GM12878 (cell line): ENCODE measurements around the gene ZDHHC19. TPM values are rescaled to one million over a fixed set of nuclear protein-coding genes. Genes with fewer than 3 reads are reported as not detected.

Experiments
- ATAC-seq: fragments of 200-7000 bp; cut with Tn5 transposase; 3 replicates; pipeline ENCODE4 v1.9.1; 2020; ENCODE audit warnings: mild to moderate bottlenecking, moderate library complexity
- BruUV-seq: library from RNA; stranded (reverse); fragments of 400-500 nt; replicated peaks from 2 replicates; lab custom pipeline; 2021; lab: Mats Ljungman, UMichigan
- CTCF ChIA-PET: fragments of 300-600 bp; sonication (Branson Sonifier 250); formaldehyde crosslinking; extraction: SDS; loops from one replicate; lab custom pipeline; 2021; ENCODE audit warnings: inconsistent platforms; lab: Yijun Ruan, JAX
- POLR2A ChIA-PET: fragments of 350-600 bp; formaldehyde crosslinking; extraction: SDS; loops from one replicate; lab custom pipeline; 2021; ENCODE audit warnings: inconsistent platforms; lab: Charles Lee
- RAD21 ChIA-PET: fragments of 300-600 bp; sonication (Branson Sonifier 250); formaldehyde crosslinking; loops from one replicate; lab custom pipeline; 2023; ENCODE audit warnings: antibody characterized with exemption; ENCODE audit not compliant: unreplicated experiment; lab: Charles Lee
- SMC1A ChIA-PET: fragments of 300-600 bp; sonication (Branson Sonifier 250); formaldehyde crosslinking; loops from one replicate; lab custom pipeline; 2023; ENCODE audit not compliant: unreplicated experiment, uncharacterized antibody; lab: Charles Lee
- DNase-seq: peaks from one replicate; pipeline ENCODE4 v3.0.0-alpha.2; 2011; ENCODE audit warnings: low read depth, low spot score
- FAIRE-seq: peaks from 3 replicates; lab custom pipeline; 2011; peaks lifted over from hg19 to GRCh38; lab: Jason Lieb, UNC
- H2AFZ ChIP-seq: 2 replicates; pipeline ENCODE4 v1.6.0; 2011; ENCODE audit warnings: low read depth, low read length, control low read depth; ENCODE audit not compliant: control insufficient read depth
- H3K27ac ChIP-seq: 2 replicates; pipeline ENCODE4 v1.5.1; 2011; ENCODE audit warnings: control low read depth; ENCODE audit not compliant: control insufficient read depth, insufficient read depth
- H3K27me3 ChIP-seq, 2 experiments: replicated peaks in 1 of 2; 2 replicates each; pipeline versions ENCODE4 v1.6.0 to v1.6.1; 2011; ENCODE audit warnings: low read length in 1 of 2; ENCODE audit not compliant: control insufficient read depth in 2 of 2, insufficient read depth in 2 of 2
- H3K36me3 ChIP-seq, 2 experiments: 2 replicates each; pipeline ENCODE4 v1.5.1; 2011; ENCODE audit warnings: low read length in 1 of 2; ENCODE audit not compliant: control insufficient read depth in 2 of 2, insufficient read depth in 2 of 2
- H3K4me1 ChIP-seq: 2 replicates; pipeline ENCODE4 v1.6.1; 2011; ENCODE audit warnings: mild to moderate bottlenecking, low read length, moderate library complexity, mixed read lengths; ENCODE audit not compliant: control insufficient read depth, insufficient read depth
- H3K4me2 ChIP-seq: 2 replicates; pipeline ENCODE4 v1.6.0; 2011; ENCODE audit warnings: control low read depth; ENCODE audit not compliant: control insufficient read depth, insufficient read depth
- H3K4me3 ChIP-seq: fragments of 200-600 bp; sonication (generic); 2 replicates; pipeline ENCODE4 v1.5.1; 2016
- H3K79me2 ChIP-seq: 2 replicates; pipeline ENCODE4 v1.6.0; 2011; ENCODE audit warnings: low read length; ENCODE audit not compliant: control insufficient read depth, insufficient read depth
- H3K9ac ChIP-seq: 2 replicates; pipeline ENCODE4 v1.8.0; 2011; ENCODE audit warnings: low read length, control low read depth, mixed read lengths; ENCODE audit not compliant: control insufficient read depth, insufficient read depth
- H3K9me3 ChIP-seq: replicated peaks from 3 replicates; pipeline ENCODE4 v1.5.1; 2011; ENCODE audit warnings: mild to moderate bottlenecking, low read length; ENCODE audit not compliant: control insufficient read depth, insufficient read depth
- H4K20me1 ChIP-seq: 2 replicates; pipeline ENCODE4 v1.6.0; 2011; ENCODE audit not compliant: control insufficient read depth, insufficient read depth
- ATF3 ChIP-seq: IDR thresholded peaks from 2 replicates; pipeline ENCODE4 v1.6.1; 2011; ENCODE audit warnings: low read depth, mild to moderate bottlenecking, low read length, moderate library complexity, borderline replicate concordance; ENCODE audit errors: extremely low read depth
- CREB1 ChIP-seq: IDR thresholded peaks from 2 replicates; pipeline ENCODE4 v1.6.1; 2012; ENCODE audit warnings: low read depth, mild to moderate bottlenecking, inconsistent platforms
- RUNX3 ChIP-seq: IDR thresholded peaks from 2 replicates; pipeline ENCODE4 v1.6.1; 2012; ENCODE audit warnings: low read length, inconsistent platforms
- WGBS: methylation state at CpG from one replicate; pipeline ENCODE4 v1.1.6; 2016; ENCODE audit warnings: low lambda C conversion rate; ENCODE audit not compliant: insufficient replicate concordance, insufficient coverage; ENCODE audit errors: missing lambda C conversion rate; 5-methylcytosine and 5-hydroxymethylcytosine counted together
- in situ Hi-C: fragments of 300-500 bp; cut with MboI; formaldehyde crosslinking; loops from 9 replicates; pipeline ENCODE4 v1.14.3; 2018; ENCODE audit warnings: mixed read lengths
- intact Hi-C: fragments of 100-400 bp; cut with micrococcal nuclease; formaldehyde crosslinking; loops from one replicate; pipeline ENCODE4 v1.14.2; 2022; ENCODE audit not compliant: unreplicated experiment
- polyA plus RNA-seq, 11 experiments: library from polyadenylated mRNA; depleted of rRNA in 4 of 11; unstranded in 6 of 11; stranded (reverse) in 5 of 11; fragments of >200 nt; fragmentation: Nextera tagmentation in 4 of 11; fragmentation: Illumina TruSeq in 1 of 11; extraction: Ambion mirVana in 4 of 11; extraction: Trizol in 1 of 11; gene quantifications; 1 replicate in 1 of 11; 2 replicates in 10 of 11; pipeline versions ENCODE4 v1.2.1 to v1.2.3, GENCODE V29; 2011 to 2016; ENCODE audit warnings: inconsistent platforms in 2 of 11, missing spikeins in 2 of 11, low read depth in 1 of 11
- total RNA-seq, 4 experiments: library from RNA; depleted of rRNA in 3 of 4; stranded (reverse); fragments of >200 nt in 3 of 4; fragmentation: Illumina TruSeq in 1 of 4; extraction: Trizol in 1 of 4; gene quantifications; 2 replicates each; pipeline versions ENCODE4 v1.2.1 to v1.2.3, GENCODE V29; 2013 to 2021

The ZDHHC19 gene
- total and polyA plus RNA-seq, 10 of the 15 experiments (the other 5 are each of a cell fraction or from before 2014, with no cell fraction given) = 0.26 TPM; not detected in 9

GRCh38 chr3:196203846-196204245, 7.4 kb downstream of the ZDHHC19 start (continued):
- no peak for TF ChIP-seq ATF3

GRCh38 chr3:196202516-196202970, 8.7 kb downstream of the ZDHHC19 start:
- H3K36me3 ChIP-seq = no peaks in the 10 kb centered on the region
- RAD21 ChIA-PET = interaction anchor here (1.4 kb wide), 1 partner anchor 129 kb away, joined by 4 read pairs; no protein-coding TSS in a partner anchor
- no peaks in the 10 kb centered on the region; the same call in 2 of the 3 replicates for H3K9me3 ChIP-seq
- no peaks in the 10 kb centered on the region for H3K79me2 ChIP-seq
- peaks cover 10% of the 10 kb centered on the region for H3K4me1 ChIP-seq
- H2AFZ ChIP-seq = peak overlapping the region; percentile 19; the same call in 1 of the 2 replicates
- intact Hi-C loops (no loop called here), in situ Hi-C loops (no loop called here)
- H3K4me2 ChIP-seq = peak overlapping the region; percentile 30
- TF ChIP-seq RUNX3 (peak; percentile 33; the same call in 1 of the 2 replicates), CREB1 (no peak)
- DNase-seq = no peak
- no peaks in the 10 kb centered on the region for H3K27me3 ChIP-seq
- CTCF ChIA-PET = interaction anchor here (1.2 to 2.4 kb wide), 2 partner anchors 129 to 177 kb away, joined by 3 to 8 read pairs; no protein-coding TSS in a partner anchor
- no peak overlapping the region for H3K4me3 ChIP-seq
- FAIRE-seq = no peak
- no peak for ATAC-seq
- SMC1A ChIA-PET = interaction anchor here (1.0 kb wide), 1 partner anchor 129 kb away, joined by 3 read pairs; no protein-coding TSS in a partner anchor
- BruUV-seq = no TSS peak
- H3K27ac ChIP-seq = 0 out of 2 replicates have a peak overlapping the region, but pooled peaks have one; percentile 22
- POLR2A ChIA-PET = no interaction called here
- WGBS = 73% methylated on average over 21 of the region's 21 CpGs
- no peak overlapping the region for H3K9ac ChIP-seq
- H4K20me1 ChIP-seq = no peaks in the 10 kb centered on the region
